ENCODE measurements around the gene MAN1A2.

DNA sequence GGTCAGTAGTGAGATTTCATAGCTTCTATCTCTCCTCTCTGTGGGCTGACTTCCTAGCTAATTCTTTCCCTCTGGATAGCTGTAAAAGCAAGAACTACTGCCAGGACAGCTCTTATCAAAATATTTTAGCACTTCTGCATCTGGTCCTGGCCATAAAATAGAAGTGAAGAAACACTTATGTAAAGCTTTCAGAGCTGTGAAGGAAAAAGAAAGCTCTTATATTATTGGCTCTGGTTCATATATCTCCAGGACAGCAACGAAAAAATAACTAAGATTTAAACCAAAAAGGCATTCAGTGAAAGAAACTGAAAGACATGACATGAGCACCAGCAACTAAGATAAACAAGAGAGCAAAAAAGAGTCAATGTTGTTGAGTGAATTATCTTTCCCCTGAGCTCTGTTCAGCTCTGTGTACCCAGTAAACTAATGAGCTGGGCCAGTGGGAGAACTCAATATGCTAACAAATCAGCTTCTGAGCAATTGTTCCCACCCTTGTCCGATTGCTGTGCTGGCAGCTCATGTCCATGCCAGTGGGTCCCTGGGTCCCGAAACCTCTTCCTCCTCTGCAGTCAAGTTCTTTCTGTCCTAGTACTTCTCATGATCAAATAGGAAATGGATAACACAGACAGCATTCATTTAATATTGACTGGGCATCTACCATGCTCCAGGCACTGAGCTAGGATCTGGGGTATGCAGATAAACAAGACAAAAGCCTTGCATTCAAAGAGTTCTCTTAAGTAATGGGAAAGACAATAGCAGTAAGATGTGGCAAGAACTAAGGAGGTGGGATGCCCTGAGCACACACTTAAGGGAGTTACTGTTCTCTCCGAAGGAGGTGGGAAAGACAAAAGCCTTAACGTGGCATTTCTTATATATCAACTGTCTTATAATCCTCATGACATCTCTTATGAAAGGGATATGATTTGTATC is 45.3 kb upstream of the MAN1A2 start:
- TF ChIP-seq CTCF (IDR thresholded peaks at IDR 0.05) (no peak), POLR2AphosphoS5 (IDR thresholded peaks at IDR 0.05; ENCODE audit: insufficient read depth in 1 of 2, low read depth in 1 of 2) (no peak), POLR2A (IDR thresholded peaks at IDR 0.05) (no peak)

Measured in vagina (tissue), 2 donors.